Activated CD8-positive, alpha-beta memory T cell treated with anti-CD3 and anti-CD28 coated beads, Interleukin-2, amount 10 ng/mL, durations not matched to agents 7 days and 5 days (primary cell): ENCODE results near the gene FRMD8. TPM values are rescaled to one million over a fixed set of nuclear protein-coding genes. Genes with fewer than 3 reads are reported as not detected.
A peak's percentile ranks its signal among the peaks of the same experiment; 100 is the strongest.
"Not testable (repeated sequence)": the region's sequence is repeated elsewhere in the genome, so short reads cannot be mapped to it uniquely, and the experiment has no call there.

Source experiments
- ATAC-seq: fragments of 150-1000 bp; cut with Tn5 transposase; one replicate; pipeline ENCODE4 v1.10.0; 2021; ENCODE audit warnings: moderate library complexity
- CTCF ChIA-PET: fragments of 350-600 bp; sonication (Branson Sonifier 250); formaldehyde crosslinking; loops from one replicate; lab custom pipeline; 2021; ENCODE audit warnings: antibody characterized with exemption; lab: Charles Lee
- DNase-seq: peaks from one replicate; pipeline ENCODE4 v3.0.0-alpha.2; 2020
- H3K27ac Mint-ChIP-seq: one replicate; pipeline ENCODE4 v1.8.0; 2021; ENCODE audit warnings: mild to moderate bottlenecking, mixed read lengths
- H3K27me3 Mint-ChIP-seq: one replicate; pipeline ENCODE4 v1.8.0; 2021; ENCODE audit warnings: mixed read lengths
- H3K36me3 Mint-ChIP-seq: one replicate; pipeline ENCODE4 v1.8.0; 2021; ENCODE audit warnings: mild to moderate bottlenecking, mixed read lengths
- H3K4me1 Mint-ChIP-seq: one replicate; pipeline ENCODE4 v1.8.0; 2021; ENCODE audit warnings: mixed read lengths
- H3K4me3 Mint-ChIP-seq: one replicate; pipeline ENCODE4 v1.8.0; 2021; ENCODE audit warnings: mild to moderate bottlenecking, moderate library complexity, mixed read lengths
- H3K9me3 Mint-ChIP-seq: one replicate; pipeline ENCODE4 v1.8.0; 2022; ENCODE audit warnings: low read depth, mixed read lengths
- total RNA-seq, 2 experiments: library from RNA; stranded (reverse); gene quantifications; one replicate each; pipeline ENCODE4 v1.2.3, GENCODE V29; 2021

Gene FRMD8
- total RNA-seq, 2 experiments from 2014 or later: 52.0 to 56.7 TPM

DNA sequence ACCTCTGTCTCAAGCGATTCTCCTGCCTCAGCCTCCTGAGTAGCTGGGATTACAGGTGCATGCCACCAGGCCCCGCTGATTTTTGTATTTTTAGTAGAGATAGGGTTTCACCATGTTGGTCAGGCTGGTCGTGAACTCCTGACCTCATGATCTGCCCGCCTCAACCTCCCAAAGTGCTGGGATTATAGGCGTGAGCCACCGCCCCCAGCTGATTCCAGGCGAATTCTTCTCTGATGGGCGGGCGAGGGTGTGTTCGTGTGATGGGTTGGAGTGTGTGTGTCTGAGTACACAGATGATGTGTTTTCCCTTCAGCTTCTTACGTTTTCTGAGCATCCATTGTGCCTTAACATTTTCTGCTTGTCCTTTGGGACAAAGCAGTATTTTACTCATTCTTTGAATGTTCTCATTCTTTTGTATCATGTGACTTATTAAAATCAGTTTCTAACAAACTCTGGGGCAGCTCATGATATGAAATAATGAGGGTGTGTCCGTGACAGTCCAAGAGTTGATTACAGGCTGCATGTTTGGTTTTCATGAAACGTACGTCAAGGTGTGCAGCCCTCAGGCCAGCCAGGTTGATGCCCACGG lies 26.7 kb downstream of the FRMD8 start:
- DNase-seq, H3K27me3 Mint-ChIP-seq, H3K9me3 Mint-ChIP-seq, ATAC-seq, H3K27ac Mint-ChIP-seq, H3K4me3 Mint-ChIP-seq: not testable (repeated sequence)
- Mint-ChIP-seq H3K4me1 (peaks cover 29% of the 10 kb centered on the region), H3K36me3 (peaks cover 12% of the 10 kb centered on the region)
- CTCF ChIA-PET: interaction anchor here (16.5 kb wide), 1 partner anchor 90 kb away, joined by 489 read pairs; the partner anchor contains the start of gene MALAT1

GRCh38 chr11:65414776-65415498 lies 28.5 kb downstream of the FRMD8 start:
- Mint-ChIP-seq H3K9me3 (no peaks in the 10 kb centered on the region), H3K27me3 (no peaks in the 10 kb centered on the region), H3K4me3 (no peak overlapping the region), H3K36me3 (peaks cover 3% of the 10 kb centered on the region), H3K4me1 (peaks cover 38% of the 10 kb centered on the region), H3K27ac (no peak overlapping the region)
- CTCF ChIA-PET: interaction anchor here (0.7 to 16.5 kb wide), 20 partner anchors 12 to 110 kb away, joined by 3 to 489 read pairs (median 6); partner anchors contain the start of genes MALAT1, SCYL1 and SLC25A45
- DNase-seq: no peak
- ATAC-seq: no peak

GRCh38 chr11:65415499-65416340 lies 29.3 kb downstream of the FRMD8 start:
- DNase-seq: no peak
- H3K4me1 Mint-ChIP-seq: peaks cover 45% of the 10 kb centered on the region
- H3K36me3 Mint-ChIP-seq: peaks cover 4% of the 10 kb centered on the region
- CTCF ChIA-PET: interaction anchor here (0.7 to 16.5 kb wide), 38 partner anchors 8 to 190 kb away, joined by 3 to 489 read pairs (median 6); partner anchors contain the start of genes CDC42EP2, FRMD8, MALAT1 and SCYL1
- peak overlapping the region; percentile 78 for H3K4me3 Mint-ChIP-seq
- H3K9me3 Mint-ChIP-seq: no peaks in the 10 kb centered on the region
- ATAC-seq: no peak
- H3K27ac Mint-ChIP-seq: peak overlapping the region; percentile 98
- H3K27me3 Mint-ChIP-seq: no peaks in the 10 kb centered on the region

DNA sequence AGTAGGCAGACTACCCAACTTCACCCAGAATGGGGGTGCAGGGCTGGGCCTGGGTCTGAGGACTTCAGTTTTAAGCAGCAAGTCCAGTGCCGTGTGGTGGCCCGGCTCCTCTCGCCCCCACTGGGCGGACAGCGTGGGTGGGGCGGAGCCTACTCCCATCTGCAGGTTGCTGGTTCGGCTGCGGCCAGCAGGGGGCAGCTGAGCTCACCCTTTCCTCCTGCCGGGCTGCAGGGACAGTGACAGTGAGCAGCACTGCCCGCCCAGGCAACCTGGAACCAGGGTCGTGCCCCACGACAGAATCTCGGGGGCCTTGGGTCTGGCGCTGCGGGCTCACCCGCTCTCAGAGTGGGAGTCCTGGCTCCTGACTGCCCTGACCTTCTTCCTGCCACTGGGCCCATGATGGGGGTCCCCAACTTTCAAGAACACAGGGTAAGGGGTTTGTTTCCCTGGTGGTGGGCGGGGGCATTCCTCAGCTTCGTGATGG lies 29.9 kb downstream of the FRMD8 start:
- DNase-seq (peak; percentile 95), ATAC-seq (peak; percentile 42)
- H3K4me3 Mint-ChIP-seq: peak overlapping the region; percentile 78
- peaks cover 50% of the 10 kb centered on the region for H3K4me1 Mint-ChIP-seq
- peaks cover 4% of the 10 kb centered on the region for H3K36me3 Mint-ChIP-seq
- H3K27ac Mint-ChIP-seq: peak overlapping the region; percentile 98
- CTCF ChIA-PET: interaction anchor here (0.6 to 16.5 kb wide), 44 partner anchors 8 to 191 kb away, joined by 3 to 489 read pairs (median 4); partner anchors contain the start of genes CDC42EP2, FRMD8, MALAT1 and SCYL1
- no peaks in the 10 kb centered on the region for H3K9me3 Mint-ChIP-seq
- H3K27me3 Mint-ChIP-seq: no peaks in the 10 kb centered on the region

DNA sequence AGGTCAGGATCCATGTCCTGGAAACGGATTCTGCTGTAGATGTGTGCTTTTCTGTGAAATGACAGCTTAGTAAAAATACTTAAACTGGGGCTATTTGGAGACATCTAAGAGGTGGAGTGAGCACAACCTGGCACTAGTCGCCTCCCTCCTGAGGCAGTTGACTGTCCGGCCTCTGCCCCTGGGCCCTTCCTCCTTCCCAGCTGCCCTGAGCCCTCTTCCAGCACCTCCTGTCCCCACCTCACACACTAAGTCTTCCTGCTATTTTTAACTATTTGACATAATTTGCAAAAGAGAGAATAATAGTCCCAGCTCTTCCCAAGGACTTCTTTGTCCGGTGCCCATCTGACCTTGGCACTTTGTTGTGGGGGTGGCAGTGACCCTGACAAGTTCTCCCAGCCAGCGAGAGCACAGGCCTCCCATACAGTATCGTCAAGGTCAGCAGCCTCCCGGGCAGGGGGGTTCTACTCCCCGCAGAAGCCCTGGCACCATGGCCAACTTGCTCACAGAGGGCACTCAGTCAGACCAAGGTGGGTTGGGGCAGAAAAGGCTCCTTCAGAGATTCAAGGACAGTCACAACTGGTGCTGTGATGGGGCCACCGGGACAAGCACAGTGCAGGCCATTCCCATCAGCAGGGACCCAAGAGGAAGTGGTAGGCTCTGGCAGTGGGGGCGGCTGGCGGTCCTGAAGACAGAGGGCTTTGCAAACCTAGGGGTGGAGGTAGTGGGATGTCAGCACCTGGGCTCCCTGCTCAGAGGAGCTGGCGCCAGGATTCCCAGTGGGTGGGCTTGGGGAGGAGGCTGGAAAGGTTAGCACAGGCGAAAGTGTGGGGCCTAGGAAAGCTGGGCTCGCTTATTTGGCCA lies 30.6 kb downstream of the FRMD8 start:
- H3K9me3 Mint-ChIP-seq: no peaks in the 10 kb centered on the region
- peak overlapping the region; percentile 98 for H3K27ac Mint-ChIP-seq
- ATAC-seq: no peak
- H3K27me3 Mint-ChIP-seq: no peaks in the 10 kb centered on the region
- peak overlapping the region; percentile 78 for H3K4me3 Mint-ChIP-seq
- CTCF ChIA-PET: interaction anchor here (0.6 to 16.5 kb wide), 39 partner anchors 8 to 191 kb away, joined by 3 to 489 read pairs (median 5); partner anchors contain the start of genes CDC42EP2, FRMD8, MALAT1 and SCYL1
- peaks cover 4% of the 10 kb centered on the region for H3K36me3 Mint-ChIP-seq
- peak; percentile 69 for DNase-seq
- peaks cover 51% of the 10 kb centered on the region for H3K4me1 Mint-ChIP-seq

GRCh38 chr11:65417702-65418430 lies 31.4 kb downstream of the FRMD8 start:
- DNase-seq: peak; percentile 72
- no peak for ATAC-seq
- peaks cover 51% of the 10 kb centered on the region for H3K4me1 Mint-ChIP-seq
- peaks cover under 1% of the 10 kb centered on the region for H3K27me3 Mint-ChIP-seq
- peak overlapping the region; percentile 78 for H3K4me3 Mint-ChIP-seq
- peak overlapping the region; percentile 98 for H3K27ac Mint-ChIP-seq
- CTCF ChIA-PET: interaction anchor here (0.9 to 16.5 kb wide), 15 partner anchors 12 to 123 kb away, joined by 3 to 489 read pairs (median 11); partner anchors contain the start of genes FRMD8 and MALAT1
- H3K9me3 Mint-ChIP-seq: no peaks in the 10 kb centered on the region
- peaks cover 8% of the 10 kb centered on the region for H3K36me3 Mint-ChIP-seq

- ATAC-seq (peak; percentile 0), DNase-seq (no peak)
- CTCF ChIA-PET: interaction anchor here (1.5 to 16.5 kb wide), 7 partner anchors 12 to 122 kb away, joined by 4 to 489 read pairs (median 24); partner anchors contain the start of gene MALAT1
- Mint-ChIP-seq H3K4me3 (peak overlapping the region; percentile 94), H3K27ac (peak overlapping the region; percentile 98), H3K4me1 (peaks cover 53% of the 10 kb centered on the region), H3K9me3 (no peaks in the 10 kb centered on the region), H3K36me3 (peaks cover 10% of the 10 kb centered on the region), H3K27me3 (peaks cover 2% of the 10 kb centered on the region)
Observed at GRCh38 chr11:65418431-65418680, 31.9 kb downstream of the FRMD8 start.

- peak overlapping the region; percentile 98 for H3K27ac Mint-ChIP-seq
- peak; percentile 42 for ATAC-seq
- peaks cover 15% of the 10 kb centered on the region for H3K36me3 Mint-ChIP-seq
- H3K9me3 Mint-ChIP-seq: no peaks in the 10 kb centered on the region
- peak; percentile 98 for DNase-seq
- CTCF ChIA-PET: interaction anchor here (0.9 to 16.5 kb wide), 8 partner anchors 11 to 122 kb away, joined by 3 to 489 read pairs (median 14); partner anchors contain the start of gene MALAT1
- peaks cover 2% of the 10 kb centered on the region for H3K27me3 Mint-ChIP-seq
- peak overlapping the region; percentile 94 for H3K4me3 Mint-ChIP-seq
- H3K4me1 Mint-ChIP-seq: peaks cover 53% of the 10 kb centered on the region
Observed at GRCh38 chr11:65418681-65419459, 32.4 kb downstream of the FRMD8 start.

DNA sequence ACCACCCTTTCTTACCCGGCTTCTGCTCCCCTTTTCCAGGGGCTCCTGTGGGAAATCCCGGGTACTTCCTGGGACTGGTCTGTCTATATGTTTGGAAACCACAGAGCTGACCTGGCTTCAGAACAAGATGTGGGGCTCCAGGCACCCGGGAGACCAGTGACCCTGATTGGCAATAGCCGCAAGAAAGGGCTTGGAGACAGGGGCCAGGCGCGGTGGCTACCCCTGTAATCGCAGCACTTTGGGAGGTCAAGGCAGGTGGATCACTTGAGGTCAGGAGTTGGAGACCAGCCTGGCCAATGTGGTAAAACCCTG lies 33.0 kb downstream of the FRMD8 start:
- DNase-seq: no peak
- H3K27me3 Mint-ChIP-seq: peaks cover 2% of the 10 kb centered on the region
- H3K27ac Mint-ChIP-seq: peak overlapping the region; percentile 98
- H3K4me3 Mint-ChIP-seq: peak overlapping the region; percentile 94
- H3K36me3 Mint-ChIP-seq: peaks cover 20% of the 10 kb centered on the region
- H3K9me3 Mint-ChIP-seq: no peaks in the 10 kb centered on the region
- no peak for ATAC-seq
- CTCF ChIA-PET: interaction anchor here (0.9 to 16.5 kb wide), 10 partner anchors 13 to 169 kb away, joined by 3 to 489 read pairs (median 4); partner anchors contain the start of gene MALAT1
- peaks cover 53% of the 10 kb centered on the region for H3K4me1 Mint-ChIP-seq

- peaks cover 25% of the 10 kb centered on the region for H3K36me3 Mint-ChIP-seq
- no peaks in the 10 kb centered on the region for H3K9me3 Mint-ChIP-seq
- DNase-seq (peak; percentile 79), ATAC-seq (no peak)
- H3K27me3 Mint-ChIP-seq: peaks cover 2% of the 10 kb centered on the region
- H3K27ac Mint-ChIP-seq: peak overlapping the region; percentile 98
- CTCF ChIA-PET: interaction anchor here (0.9 to 16.5 kb wide), 11 partner anchors 10 to 169 kb away, joined by 3 to 489 read pairs (median 5); partner anchors contain the start of gene MALAT1
- H3K4me1 Mint-ChIP-seq: peaks cover 52% of the 10 kb centered on the region
- peak overlapping the region; percentile 94 for H3K4me3 Mint-ChIP-seq
Observed at GRCh38 chr11:65419772-65420481, 33.5 kb downstream of the FRMD8 start.
